GM21526 (cell line): ENCODE measurements around the gene MAPKBP1.
"Not testable (repeated sequence)": the region's sequence is repeated elsewhere in the genome, so short reads cannot be mapped to it uniquely, and the experiment has no call there.

Source experiments
- ATAC-seq: cut with Tn5 transposase; IDR thresholded peaks from one replicate; pipeline ENCODE4 v1.9.1; 2021; ENCODE audit warnings: moderate library complexity; ENCODE audit not compliant: unreplicated experiment, low FRiP score

Gene MAPKBP1, protein sequence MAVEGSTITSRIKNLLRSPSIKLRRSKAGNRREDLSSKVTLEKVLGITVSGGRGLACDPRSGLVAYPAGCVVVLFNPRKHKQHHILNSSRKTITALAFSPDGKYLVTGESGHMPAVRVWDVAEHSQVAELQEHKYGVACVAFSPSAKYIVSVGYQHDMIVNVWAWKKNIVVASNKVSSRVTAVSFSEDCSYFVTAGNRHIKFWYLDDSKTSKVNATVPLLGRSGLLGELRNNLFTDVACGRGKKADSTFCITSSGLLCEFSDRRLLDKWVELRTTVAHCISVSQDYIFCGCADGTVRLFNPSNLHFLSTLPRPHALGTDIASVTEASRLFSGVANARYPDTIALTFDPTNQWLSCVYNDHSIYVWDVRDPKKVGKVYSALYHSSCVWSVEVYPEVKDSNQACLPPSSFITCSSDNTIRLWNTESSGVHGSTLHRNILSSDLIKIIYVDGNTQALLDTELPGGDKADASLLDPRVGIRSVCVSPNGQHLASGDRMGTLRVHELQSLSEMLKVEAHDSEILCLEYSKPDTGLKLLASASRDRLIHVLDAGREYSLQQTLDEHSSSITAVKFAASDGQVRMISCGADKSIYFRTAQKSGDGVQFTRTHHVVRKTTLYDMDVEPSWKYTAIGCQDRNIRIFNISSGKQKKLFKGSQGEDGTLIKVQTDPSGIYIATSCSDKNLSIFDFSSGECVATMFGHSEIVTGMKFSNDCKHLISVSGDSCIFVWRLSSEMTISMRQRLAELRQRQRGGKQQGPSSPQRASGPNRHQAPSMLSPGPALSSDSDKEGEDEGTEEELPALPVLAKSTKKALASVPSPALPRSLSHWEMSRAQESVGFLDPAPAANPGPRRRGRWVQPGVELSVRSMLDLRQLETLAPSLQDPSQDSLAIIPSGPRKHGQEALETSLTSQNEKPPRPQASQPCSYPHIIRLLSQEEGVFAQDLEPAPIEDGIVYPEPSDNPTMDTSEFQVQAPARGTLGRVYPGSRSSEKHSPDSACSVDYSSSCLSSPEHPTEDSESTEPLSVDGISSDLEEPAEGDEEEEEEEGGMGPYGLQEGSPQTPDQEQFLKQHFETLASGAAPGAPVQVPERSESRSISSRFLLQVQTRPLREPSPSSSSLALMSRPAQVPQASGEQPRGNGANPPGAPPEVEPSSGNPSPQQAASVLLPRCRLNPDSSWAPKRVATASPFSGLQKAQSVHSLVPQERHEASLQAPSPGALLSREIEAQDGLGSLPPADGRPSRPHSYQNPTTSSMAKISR (N-terminal part only)

DNA sequence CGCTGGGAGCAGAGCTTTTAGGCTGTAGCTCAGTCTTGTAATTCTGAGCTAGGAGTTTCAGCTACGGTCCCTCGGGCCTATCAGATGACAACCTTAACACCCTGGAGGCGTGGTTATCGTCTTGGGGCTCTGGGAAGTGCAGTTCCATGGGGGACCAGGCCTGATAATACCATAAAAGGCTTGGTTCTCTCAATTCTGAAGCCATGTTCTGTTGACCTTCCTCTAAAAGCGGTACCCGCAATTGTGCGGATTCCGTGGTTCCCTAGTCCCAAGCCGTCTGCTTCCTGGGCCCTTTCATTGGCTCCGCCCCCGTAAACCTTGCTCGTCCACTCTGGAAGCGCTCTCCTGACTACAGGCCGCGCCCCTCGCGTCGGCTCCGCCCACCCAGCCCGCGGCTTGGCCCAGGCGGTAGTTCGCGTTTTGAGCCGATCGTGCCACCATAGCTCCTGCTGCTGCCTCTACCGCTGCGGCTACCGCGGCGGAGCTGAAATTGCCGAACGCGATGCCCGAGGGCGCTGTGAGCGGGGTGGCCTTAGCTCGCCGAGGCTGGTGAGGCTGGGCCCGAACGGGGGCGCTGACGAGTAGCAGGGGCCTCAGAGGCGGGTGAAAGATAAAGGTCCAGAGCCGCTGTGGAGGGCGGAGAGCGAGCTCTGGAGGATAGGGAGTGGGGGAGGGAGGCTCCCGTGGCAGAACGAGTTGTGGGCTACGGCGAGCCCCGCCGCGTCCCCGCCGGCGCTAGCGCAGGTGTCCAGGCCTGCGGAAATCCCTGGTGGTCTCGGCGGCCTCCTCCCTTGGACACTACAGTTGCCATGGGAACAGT is at the start of gene MAPKBP1:
MAPKBP1 (plus strand) TSS at position 423 of the 820 bp plus-strand sequence. CDS start 792 bp downstream, outside the sequence.
- ATAC-seq, result peak; percentile 81

DNA sequence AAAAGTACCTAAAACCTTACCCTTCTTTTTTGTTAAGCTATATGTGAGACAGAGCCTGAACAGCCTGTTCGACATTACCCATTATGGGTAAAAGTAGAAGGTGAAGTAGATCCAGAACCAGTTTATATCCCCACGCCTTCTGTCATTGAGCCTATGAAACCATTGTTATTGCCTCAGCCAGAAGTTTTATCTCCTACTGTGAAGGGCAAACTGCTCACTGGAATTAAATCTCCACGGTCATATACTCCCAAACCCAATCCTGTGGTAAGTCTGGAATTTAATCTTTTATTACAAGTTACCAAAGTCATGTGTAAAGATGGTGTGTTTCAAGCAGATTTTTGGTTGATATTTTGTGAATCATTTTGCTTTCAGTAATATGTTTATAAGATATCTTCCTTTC is 47.1 kb upstream of the MAPKBP1 start:
- ATAC-seq, result no peak

DNA sequence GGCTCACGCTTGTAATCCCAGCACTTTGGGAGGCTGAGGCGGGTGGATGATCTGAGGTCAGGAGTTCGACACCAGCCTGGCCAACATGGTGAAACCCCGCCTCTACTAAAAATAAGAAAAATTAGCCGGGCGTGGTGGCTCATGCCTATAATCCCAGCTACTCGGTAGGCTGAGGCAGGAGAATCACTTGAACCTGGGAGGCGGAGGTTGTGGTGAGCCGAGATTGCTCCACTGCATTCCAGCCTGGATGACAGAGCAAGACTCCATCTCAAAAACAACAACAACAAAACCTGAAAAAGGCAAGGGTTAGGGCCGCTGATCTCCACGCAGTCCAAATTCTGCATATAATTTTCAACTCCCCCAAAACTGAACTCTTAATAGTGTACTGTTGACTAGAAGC is 46.2 kb upstream of the MAPKBP1 start:
- not testable (repeated sequence) for ATAC-seq

DNA sequence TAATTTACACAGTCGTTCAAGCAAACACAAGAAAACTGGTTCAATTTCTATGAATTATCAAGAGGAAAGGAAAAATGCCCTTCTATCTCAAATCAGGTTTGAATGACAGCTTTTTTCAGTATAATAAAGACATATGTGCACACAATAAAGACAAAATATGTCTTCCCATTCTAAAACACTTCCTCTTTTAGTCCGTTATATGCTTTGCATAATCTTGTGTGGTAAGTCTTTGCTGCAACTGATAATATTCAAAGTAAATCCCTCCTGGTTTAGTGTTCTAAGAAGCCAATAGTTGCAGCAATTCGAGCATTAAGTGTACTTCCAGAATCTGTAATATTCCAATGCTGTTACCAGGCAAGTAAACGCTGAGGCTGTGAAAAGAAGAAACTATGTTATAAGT is 43.7 kb upstream of the MAPKBP1 start:
- no peak for ATAC-seq

DNA sequence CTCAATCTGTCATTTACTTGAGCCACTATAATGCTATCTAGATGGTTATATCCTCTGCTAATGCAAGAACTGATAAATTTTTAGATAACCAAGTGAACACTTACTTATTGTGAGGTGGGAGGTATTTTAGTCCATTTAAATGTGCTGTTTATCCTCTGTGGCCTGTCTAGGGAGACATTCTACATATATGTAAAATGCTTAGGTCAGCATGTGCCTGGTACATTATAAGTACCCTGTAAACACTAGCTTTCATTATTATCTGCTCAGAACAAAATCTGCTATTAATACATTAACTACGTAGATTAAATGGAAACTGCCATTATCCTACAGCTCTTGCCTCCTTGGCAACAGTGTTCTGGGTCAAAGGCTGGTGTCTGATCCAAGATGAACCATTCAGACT is 41.8 kb upstream of the MAPKBP1 start:
- no peak for ATAC-seq

DNA sequence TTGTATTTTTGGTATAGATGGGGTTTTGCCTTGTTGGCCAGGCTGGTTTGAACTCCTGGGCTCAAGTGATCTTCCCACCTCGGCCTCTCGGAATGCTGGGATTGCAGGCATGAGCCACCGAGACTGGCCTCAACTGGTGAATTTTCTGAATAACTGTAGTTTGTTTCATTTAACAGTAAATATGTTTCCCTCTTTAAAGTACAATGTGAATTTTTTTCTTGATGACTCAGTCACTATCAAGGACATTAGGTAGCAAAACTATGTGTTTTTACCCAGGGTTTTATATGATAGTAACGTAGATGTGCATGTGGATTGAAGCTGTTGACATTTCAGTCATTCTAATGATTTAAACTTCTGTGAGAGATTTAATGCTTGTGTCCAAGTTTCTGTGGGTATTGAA is 40.2 kb upstream of the MAPKBP1 start:
- no peak for ATAC-seq

DNA sequence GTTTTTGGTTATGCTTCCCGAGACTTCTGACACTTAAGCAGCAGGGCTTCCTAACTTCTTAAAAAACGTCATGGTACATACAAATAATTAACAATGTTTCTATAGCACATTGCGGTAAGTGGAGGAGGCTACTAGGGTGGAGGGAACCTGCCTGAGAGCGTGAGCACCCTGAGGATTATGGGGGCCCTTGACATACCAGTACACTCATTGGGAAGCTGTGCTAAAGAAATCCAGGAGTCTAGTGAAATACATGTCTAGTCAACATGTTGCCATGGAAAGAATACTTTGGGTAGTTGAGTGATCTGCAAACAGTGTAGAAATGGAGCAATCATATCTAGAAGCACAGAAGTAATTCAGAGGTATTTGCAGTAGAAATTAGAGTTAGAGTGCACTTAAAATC is 39.2 kb upstream of the MAPKBP1 start:
- ATAC-seq, result no peak

DNA sequence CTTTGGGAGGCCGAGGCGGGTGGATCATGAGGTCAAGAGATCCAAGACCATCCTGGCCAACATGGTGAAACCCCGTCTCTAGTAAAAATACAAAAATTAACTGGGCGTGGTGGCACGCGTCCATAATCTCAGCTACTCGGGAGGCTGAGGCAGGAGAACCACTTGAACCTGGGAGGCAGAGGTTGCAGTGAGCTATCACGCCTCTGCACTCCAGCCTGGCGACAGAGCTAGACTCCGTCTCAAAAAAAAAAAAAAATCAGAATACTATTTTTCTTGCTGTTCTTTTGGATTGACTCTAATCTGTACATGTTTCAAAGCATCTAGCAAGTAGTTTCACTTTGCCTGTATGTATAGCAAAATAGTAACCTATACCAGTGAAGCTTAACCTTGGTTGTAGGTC is 38.8 kb upstream of the MAPKBP1 start:
- ATAC-seq, result not testable (repeated sequence)

DNA sequence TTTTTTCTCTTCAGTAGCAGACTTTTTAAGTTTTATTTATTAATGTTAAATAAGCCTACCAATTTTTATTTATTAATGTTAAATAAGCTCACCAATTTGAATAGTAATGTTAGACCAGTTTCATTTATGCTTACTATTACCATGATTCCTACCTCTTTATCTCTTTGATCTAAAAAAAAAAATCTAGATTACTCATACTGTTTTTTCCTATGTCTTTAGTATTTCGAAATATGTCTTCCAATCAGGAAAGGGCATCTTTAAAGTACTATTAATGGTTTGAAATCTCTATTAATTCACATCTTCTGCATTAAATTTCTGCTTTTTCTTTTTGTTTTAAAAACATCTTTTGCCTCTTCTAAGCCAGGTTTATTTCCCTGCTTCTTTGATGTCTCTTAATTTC is 27.5 kb upstream of the MAPKBP1 start:
- ATAC-seq, result no peak

DNA sequence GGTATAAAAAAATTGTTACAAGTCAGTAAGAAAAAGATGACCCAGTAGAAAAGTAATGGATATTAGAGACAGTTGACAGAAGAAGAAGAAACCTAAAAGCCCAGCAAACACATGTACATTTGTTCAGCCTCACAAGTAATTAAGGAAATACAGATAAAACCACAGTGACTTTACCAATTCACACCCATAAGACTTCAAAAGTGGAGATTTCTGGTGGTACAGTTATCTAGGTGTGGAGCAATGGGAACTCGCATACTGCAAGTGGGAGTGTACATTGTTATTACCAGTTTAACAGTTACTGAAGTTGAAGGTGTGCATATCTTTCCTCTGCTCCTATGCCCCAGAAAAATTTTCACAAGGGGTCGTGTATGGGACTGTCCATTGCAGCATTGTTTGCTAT is 18.1 kb upstream of the MAPKBP1 start:
- ATAC-seq, result no peak

DNA sequence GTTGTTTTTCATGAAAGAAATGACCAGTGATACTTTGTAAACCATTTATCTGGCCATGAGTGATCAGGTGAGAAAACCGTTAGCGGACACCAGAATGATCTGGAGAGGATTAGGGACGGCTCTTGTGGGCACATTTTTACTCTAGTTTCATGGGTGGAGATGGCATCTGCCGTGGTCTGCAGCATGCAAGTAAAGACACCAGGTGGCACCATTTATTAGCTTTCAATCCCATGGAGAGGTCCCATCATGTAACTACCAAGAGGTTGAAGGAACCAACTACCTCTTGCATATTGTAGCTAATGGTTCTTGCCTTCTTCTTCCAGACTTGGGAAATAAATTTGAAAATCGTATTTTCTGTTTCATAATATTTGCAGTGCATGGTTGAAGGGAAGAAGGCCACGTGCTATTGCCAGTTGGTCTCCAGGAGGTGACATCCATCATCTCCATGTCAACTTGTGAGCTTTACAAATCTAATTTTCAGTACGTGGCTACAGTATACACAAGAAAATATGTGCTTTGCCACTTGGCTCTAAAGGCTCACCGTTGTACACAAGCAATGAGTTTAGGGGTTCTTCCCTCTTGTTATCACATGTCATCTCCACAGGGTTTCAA is 1.5 kb upstream of the MAPKBP1 start:
- no peak for ATAC-seq

DNA sequence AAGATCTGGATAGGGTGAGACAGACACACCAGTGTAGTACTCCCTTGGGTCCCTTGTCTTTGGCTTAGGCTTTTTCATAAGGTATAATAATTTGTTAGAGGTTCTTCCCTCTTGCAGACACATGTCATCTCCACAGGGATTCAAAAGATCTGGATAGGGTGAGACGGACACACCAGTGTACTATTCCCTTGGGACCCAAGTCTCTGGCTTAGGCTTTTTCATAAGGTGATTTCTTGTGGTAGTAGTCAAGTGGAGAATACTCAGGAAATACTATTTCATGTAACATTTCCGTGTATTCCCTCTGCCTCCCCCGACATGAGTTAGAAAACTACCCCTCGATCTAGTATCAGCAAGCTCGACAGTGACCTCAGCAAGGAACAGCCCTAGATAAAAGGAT is 954 bp upstream of the MAPKBP1 start:
- no peak for ATAC-seq

DNA sequence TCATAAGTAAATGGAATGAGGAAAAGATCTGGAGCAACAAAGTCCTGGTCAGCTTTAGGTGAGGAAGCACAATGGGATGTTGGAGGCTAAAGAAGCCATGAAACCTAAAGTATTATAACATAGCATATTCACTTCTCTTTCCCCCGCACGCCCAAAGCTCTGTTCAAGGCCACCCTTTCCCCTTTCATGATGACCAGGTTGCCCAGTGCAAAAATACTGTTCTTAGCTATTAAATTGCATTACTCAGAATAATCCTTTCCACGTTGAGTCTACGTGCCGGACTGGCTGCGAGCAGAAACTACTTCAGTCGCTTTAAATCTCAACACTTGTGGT is 589 bp upstream of the MAPKBP1 start:
- ATAC-seq, result no peak

DNA sequence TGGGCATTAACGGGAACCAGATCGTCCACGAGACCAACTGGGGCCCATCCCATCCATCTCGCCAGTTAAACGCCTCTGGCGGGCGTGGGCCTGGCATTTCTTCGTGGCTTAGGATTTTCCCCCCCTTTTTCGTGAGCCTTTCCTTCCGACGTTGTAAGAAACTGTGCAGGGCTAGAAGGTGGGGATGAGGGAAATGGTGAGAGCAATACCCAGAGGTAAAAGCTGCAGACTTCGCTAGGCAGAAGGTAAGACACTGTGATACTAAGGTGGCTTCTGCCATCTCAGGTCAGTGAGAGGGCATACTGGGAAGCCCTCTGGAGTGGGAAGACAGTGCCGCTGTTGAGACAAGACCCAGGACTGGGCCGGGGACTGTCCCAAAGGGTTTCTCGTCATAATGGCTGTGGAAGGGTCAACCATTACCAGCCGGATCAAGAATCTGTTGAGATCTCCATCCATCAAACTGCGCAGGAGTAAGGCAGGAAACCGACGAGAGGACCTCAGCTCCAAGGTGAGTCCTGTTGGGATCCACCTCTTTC is 666 bp downstream of the MAPKBP1 start:
- no peak for ATAC-seq

DNA sequence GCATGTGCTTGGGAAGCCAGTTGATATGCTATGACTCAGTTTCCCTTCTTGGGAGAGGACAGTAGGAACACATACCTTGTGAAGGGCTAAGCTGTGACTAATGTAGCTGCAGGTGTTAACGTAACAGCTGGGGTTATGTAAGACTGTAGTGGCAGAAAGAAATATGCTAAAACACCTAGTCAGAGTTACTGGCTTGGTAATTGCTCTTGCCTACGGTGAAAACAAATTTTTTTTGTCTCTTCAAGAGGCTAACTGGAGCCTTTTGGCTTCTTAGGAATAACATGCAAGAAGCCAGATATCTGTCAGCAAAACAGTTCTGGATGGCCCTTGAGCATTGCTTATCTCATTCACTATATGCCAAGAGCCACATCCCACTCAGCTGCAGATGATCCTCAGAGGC is 1.4 kb downstream of the MAPKBP1 start:
- no peak for ATAC-seq

DNA sequence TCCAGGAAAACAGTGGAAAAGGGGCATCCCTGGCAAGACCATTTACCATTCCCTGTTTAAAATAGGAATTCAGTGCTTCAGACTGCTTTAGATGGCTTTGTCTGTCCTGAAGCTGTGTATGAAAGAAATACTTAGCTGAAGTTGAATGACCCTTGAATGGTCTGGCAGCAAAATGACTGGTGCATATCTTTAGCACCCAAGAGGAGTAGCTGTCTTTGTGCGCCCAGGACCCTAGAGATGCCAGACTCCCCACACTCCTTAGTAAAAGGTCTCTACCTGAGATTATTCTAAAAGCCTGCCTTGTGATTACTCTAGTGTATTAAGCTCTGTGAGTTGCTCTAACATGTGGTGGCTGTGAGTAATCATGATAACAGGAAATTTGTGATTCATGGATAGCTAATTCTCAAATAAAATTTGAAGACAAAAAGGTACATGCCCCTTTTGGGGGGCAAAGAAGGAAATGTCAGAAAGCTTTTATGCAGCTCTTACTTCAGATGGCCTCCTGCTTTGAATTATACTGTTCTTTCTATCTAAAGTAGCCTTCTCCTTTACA is 3.2 kb downstream of the MAPKBP1 start:
- no peak for ATAC-seq

DNA sequence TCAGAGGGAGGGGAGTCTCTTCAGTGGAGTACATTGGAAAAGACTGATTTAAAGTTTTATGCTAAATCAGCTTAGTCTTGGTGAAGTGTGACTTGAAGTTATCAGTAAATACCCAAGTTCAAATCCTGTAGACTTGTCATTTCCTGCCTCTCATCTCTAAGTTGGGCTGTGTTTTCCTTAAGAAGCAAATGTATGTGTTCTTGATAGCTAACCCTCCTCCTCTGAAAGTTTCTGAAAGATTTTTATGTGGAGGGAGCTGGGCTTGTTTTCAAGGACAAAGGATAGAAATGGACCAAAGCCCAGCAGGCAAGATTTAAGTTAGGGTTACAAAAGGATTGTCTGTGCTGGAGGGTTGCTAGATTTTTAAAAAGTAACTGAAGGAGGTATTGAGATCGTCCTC is 4.2 kb downstream of the MAPKBP1 start:
- ATAC-seq, result no peak

DNA sequence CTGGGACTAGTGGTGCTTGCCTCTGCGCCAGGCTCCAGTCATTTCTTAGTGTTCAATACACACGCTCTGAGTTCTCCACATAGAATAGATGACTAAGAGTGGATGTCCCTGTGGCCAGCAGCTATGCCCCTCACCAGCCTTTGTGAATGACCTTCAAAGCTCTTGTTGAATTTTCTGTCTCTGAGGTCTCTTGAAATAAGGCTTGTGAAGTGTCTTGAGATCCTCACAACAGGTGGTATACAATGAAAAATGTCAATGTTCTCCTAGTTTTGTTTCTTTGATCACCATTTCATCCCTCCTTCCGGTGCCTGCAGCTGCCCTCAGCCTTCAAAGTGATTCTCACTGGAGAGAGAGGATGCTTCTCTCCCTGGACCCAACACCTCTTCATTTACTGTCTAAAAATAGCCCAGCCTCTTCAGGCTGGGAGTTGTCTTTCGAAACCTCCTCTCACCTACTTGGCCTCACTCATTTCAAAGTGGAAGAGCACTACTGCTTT is 5.4 kb downstream of the MAPKBP1 start:
- ATAC-seq, result no peak

DNA sequence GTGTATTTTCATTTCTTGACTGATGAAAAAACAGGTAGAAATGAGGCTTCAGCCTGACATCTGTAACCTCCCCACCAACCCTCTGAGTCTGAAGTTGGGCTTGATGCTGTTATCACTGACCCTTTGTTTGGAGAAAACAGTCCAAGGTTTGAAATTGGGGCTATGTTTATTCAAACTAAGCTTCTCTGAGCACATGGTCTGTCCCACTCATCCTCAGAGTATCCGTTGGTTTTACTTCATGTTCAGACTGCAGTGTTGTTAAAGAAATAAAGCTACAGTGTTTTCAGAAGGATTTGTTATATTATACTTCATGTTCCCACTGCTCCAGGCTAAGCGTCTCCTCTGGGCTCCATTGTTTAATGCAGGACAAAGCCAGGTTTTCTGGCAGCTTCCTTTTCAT is 6.0 kb downstream of the MAPKBP1 start:
- ATAC-seq, result no peak
